H1 (cell line): ENCODE measurements around the gene PDXP. TPM values are rescaled to one million over a fixed set of nuclear protein-coding genes. Genes with fewer than 3 reads are reported as not detected.

ENCODE experiments used
- BCL11A ChIP-seq, 2 experiments: IDR thresholded peaks; one replicate each; pipeline ENCODE4 v1.6.1; 2011; ENCODE audit warnings: low read depth in 2 of 2, low read length in 2 of 2, mild to moderate bottlenecking in 2 of 2
- SIX5 ChIP-seq: IDR thresholded peaks from 2 replicates; pipeline ENCODE4 v1.6.1; 2011; ENCODE audit warnings: mild to moderate bottlenecking, low read depth, low read length
- TEAD4 ChIP-seq: IDR thresholded peaks from 2 replicates; pipeline ENCODE4 v1.6.1; 2012; ENCODE audit warnings: low read depth, low read length, inconsistent platforms, mixed read lengths
- polyA plus RNA-seq, 7 experiments: library from polyadenylated mRNA; depleted of rRNA in 3 of 7; stranded (reverse) in 5 of 7; unstranded in 2 of 7; fragments of >200 nt in 5 of 7; fragments of 200-250 nt in 2 of 7; gene quantifications; 1 replicate in 5 of 7; 2 replicates in 1 of 7; 4 replicates in 1 of 7; pipeline versions ENCODE4 v1.2.1 to v1.2.3, GENCODE V29; 2011 to 2013; ENCODE audit warnings: missing spikeins in 2 of 7, mixed read lengths in 2 of 7
- total RNA-seq: library from RNA; stranded (reverse); fragmentation: NEBNext Ultra II Directional; extraction: Animal tissue kit (Norgen Biotek cat#: 25700); gene quantifications from 2 replicates; pipeline ENCODE4 v1.2.1, GENCODE V29; 2021

The PDXP gene
- total and polyA plus RNA-seq, 2 of the 8 experiments (the other 6 are each of a cell fraction or from before 2014, with no cell fraction given), result 36.6 to 67.7 TPM

DNA sequence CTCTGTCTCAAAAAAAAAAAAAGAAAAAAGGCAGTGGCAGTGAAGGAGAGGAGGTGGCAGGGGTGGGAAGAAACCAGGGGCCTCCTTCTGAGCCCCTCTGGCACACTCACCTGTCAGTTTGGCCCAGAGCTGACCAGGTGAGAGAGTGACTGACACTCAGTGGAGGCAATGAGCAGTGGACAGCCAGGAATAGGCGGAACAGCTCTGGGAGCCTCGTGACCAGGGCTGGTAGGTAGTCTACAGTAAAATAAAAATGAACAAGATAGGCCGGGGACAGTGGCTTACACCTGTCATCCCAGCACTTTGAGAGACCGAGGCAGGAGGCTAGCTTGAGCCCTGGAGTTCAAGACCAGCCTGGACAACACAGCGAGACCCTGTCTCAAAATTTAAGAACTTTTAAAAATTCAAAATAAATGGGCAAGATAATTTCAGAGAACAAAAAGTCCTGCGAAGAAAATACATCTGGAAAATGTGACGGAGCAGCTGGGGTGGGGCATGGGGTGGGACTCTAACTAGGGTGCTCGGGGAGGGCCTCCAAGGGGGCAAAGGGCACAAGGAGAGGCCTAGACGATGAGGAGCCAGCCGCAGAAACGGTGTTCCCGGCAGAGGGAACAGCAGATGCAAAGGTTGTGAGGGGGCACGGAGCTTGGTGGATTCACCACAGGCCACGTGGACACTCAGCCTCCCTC, 3.8 kb upstream of the PDXP start (continued):
- no peak for TF ChIP-seq TEAD4
- no peak for TF ChIP-seq BCL11A (IDR thresholded peaks at IDR 0.05; ENCODE audit: low read depth in 2 of 2, low read length in 2 of 2)
- no peak for TF ChIP-seq SIX5
